NCI-H1092 treated with DMSO at 0.1 percent for 48 hours (cell line): ENCODE measurements around the gene RBM33.

Experiments used
- DNase-seq: peaks from one replicate; lab custom pipeline; 2025; lab: John Stamatoyannopoulos, UW

Gene RBM33

DNA sequence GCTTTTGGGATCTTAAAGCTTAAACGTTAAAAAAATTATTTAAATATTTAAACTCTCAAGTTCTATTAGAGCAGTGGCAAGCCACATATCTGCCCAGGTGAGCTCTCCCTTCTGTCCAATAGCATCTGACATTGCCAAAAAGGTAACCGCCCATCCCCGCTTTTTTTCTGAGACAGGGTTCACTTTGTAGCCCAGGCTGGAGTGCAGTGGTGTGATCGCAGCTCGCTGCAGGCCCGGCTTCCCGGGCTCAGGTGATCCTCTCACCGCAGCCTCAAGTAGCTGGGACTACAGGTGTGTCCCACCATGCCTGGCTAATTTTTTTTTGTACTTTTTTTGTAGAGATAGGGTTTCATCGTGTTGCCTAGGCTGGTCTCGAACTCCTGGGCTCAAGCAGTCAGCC lies 83.2 kb downstream of the RBM33 start:
- no peak for DNase-seq

DNA sequence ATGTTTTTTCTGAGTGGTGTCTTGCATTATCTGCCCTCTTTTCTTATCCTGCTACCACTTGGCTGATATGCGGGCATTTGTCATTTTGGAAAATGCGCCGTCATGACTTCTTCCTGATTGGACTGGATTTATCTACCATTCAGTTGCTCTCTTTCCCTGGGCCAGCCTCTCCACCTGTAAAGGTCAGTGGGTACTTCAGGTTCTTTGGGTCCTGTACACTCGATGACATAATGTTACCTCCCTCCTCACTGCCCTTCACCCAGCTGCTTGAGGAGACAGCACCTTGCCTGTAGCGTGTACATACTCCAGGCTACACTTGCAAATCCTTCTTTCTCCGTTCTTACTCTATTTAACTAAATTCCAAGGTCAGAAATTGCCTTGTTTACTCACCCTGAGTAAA lies 83.7 kb downstream of the RBM33 start:
- DNase-seq: no peak

DNA sequence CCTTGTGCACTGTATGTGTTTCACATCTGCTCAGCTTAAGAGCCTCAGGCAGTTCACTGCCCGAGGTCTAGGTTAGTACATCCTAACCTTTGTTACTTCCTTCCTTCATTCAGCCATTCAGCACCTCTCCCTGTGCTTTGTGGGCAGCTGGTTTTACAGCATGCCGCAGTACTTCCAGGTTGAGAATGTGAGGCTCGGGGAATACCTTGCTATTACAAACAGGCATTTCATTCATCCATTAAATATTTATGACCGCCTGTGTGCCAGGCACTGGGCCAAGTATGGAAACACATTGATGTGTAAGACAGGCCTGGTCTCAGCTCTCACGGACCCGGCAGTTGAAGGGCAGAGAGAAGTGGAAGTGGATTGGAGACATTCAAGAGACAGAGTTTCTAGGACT lies 85.4 kb downstream of the RBM33 start:
- DNase-seq: peak; percentile 54

DNA sequence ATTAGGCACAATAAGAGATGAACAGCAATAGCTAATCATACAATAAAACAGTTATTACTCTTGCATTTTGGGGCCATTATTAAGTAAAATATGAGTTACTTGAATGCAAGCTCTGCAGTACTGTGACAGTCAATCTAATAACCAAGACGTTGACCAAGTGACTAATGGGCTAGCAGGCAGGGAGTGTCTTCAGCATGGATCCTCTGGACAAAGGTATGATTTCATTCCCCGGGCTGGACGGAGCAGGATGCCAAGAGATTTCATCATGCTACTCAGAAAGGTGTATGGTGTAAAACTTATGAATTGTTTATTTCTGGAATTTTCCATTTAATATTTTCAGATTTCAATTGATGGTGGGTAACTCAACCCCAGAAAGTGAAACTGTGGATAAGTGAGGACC lies 86.9 kb downstream of the RBM33 start:
- DNase-seq: no peak

DNA sequence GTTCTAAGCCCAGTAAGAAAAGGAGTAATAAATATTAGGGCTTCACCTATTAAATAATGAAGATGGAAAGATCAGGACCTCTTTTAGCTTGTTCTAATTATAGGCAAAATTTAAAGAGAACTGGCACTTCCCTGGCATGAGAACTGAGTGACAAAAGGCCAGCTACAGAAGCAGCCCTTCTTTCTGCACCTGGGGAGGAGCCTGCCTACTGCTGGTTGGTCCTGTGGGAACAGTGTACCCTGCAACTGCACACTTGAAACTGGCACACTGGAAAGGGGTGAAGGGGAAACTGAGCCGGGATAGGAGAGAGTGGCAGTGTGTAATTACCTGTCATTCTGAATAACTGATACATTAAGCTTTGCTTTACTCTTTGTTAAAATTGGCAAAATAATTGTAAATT lies 87.4 kb downstream of the RBM33 start:
- DNase-seq: no peak

DNA sequence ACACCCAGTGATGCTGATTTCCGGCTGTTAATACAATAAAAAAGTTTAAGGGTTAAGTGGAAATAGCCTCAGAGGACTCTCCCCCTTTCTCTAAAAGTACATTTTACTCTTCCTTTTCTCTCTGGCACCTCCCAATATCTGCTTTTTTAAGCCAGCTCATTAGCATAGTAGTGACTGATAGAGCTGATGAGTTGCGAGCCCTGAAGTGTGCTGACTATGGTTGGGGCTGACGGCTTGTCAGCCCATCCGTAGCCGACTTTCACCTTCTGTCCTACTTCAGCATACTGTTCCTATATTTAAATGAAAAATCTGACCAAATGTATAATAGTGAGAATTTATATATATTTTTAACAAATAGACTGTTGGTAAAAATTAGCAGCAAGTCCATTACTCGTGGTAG lies 87.8 kb downstream of the RBM33 start:
- no peak for DNase-seq

DNA sequence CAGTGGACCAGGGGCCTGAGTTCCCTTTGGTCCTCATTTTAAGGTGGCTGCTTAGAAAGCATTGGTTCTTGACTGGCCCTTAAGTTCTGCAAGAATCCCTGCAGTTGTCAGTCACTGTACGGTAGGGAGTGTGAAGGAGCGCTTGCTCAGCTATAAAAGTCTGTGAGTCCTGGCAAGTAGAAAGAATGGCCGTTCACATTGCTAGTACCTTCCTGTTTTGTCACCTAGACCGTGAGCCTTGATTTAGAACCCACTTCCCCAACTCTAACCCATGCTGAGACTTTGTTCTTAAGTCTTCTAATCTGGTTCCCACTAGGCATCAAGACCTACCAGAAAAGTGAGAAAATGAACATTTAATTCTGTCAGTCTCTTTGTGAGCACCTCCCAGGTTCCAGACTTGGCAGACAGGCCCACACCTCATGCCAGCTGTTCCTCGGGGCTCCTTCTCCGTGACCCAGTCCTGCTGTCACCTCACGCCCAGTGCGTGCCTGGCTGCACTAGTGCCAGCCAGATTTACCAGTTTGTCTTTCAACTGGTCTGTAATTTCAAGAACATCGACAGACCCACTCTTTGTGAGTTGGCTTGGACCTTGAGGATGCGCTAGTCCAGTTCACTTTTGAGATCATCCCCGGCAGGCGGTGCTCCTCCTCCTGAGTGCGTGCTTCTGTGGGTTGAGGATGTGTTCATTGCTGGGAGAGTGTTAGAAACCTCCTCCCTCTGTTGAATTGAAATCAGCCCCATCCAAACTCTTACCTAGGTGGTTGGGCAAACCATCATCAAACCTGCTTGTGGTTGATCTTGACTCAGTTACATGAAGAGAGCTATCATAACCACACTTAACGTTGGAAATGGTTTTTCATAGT lies 89.4 kb downstream of the RBM33 start:
- no peak for DNase-seq

DNA sequence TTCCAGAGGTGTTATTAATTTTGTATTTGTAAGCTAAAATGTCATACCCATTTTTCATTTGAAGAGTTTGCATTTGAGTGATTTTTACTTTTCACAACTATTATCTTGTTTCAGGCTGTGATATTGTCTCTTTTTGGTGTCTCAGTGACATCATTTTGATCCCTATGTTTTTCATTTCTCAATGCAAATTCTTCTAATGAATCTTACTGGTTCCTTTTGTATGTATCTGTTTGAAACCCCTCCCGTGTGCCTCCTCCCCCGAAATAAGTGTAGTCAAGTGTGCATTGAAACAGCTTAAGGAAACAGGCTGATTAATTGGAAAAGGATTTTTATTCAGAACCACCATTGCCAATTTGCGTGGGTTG lies 90.0 kb downstream of the RBM33 start:
- no peak for DNase-seq

DNA sequence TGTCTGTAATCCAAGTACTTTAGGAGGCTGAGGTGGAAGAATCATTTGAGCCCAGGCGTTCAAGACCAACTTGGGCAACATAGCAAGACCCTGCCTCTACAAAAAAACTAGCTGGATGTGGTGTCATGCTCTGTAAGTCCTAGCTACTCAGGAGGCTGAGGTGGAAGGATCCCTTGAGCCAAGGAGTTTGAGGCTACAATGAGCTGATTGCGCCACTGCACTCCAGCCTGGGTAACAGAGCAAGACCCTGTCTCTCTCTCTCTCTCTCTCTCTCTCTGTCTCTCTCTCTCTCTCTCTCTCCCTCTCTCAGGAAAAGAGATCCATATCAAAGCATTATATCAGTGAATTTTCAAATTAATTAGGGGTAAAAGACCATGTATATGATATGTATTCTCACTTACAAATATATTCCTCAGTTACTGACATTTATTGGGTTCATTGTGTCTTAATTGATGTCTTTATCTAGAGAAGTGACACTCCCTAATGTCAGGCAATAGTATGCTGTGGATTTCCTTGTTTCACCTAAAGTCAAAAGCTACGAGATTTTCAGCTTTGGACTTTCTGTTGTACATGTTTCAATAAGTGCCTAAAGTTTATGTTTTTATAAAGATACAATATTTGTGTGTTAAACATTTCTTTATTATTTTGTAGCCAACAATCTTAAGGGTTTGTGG lies 91.1 kb downstream of the RBM33 start:
- no peak for DNase-seq

DNA sequence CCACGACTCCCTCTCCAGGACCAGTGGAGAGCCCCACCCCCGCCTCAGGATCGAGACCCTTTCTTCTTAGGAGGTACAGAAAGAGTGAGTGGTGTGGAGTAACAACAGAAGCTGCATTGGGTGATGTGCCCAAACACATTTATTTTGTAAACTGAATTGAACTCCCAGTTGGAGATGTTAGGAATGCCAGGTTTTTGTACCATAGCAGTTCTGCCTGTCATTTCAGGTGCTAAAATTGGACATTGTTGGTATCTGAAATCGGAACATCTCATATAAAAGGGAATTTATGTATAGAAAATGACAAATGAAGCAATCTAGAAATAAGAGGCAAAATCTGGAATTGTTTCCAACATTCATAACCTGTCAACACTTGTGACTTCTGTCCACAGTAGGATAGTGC lies 93.1 kb downstream of the RBM33 start:
- no peak for DNase-seq

DNA sequence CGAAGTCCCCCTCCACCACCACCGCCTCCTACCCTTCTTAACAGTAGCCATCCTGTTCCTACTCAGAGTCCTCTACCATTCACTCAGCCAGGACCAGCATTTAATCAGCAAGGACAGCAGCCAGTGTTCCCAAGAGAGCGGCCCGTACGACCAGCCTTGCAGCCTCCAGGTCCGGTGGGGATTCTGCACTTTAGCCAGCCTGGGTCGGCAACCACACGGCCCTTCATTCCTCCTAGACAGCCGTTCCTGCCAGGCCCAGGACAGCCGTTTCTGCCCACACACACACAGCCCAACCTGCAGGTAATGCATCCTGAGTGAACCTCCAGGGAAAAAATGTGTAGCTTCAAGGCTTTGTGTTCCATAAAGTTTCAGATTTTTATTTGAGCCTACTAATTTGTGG lies 93.6 kb downstream of the RBM33 start:
- no peak for DNase-seq

DNA sequence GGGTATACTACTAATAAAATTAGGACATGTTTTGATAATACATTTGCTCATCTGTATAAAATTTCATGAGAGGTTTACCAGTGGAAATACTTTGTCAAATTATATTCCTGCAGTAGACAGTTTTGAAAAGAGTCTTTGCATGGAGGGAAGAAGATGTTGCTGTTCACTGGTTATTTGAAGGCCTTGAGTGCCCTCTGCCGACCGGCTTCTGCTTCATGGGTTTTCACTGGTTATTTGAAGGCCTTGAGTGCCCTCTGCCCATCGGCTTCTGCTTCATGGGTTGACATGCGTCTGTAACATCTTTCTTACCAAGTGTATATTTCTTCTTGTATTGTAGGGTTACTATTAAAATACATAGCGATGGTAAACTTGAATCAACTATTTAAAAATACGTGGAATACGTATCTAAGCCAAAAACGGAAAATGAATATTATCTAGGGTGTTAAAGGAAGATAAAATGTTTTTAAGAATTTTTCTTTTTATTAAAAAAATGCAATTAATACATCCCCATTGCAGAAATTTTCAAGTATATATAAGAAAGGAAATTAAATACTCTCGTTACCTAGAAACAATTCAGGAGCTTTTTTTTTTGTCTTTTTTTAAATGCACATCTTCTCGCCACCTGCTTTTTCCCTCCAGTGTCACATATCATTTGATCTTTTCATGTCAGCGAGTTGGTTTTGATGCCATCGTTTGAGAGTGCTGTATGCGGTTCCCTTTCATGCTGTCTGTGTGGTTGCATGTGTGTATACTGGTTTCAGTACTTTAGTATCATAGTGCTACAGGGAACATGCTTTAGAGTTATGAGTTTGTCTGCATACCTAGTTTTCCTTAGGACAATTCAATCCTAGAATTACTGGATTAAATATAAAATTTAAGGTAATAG lies 94.4 kb downstream of the RBM33 start:
- DNase-seq: peak; percentile 82

DNA sequence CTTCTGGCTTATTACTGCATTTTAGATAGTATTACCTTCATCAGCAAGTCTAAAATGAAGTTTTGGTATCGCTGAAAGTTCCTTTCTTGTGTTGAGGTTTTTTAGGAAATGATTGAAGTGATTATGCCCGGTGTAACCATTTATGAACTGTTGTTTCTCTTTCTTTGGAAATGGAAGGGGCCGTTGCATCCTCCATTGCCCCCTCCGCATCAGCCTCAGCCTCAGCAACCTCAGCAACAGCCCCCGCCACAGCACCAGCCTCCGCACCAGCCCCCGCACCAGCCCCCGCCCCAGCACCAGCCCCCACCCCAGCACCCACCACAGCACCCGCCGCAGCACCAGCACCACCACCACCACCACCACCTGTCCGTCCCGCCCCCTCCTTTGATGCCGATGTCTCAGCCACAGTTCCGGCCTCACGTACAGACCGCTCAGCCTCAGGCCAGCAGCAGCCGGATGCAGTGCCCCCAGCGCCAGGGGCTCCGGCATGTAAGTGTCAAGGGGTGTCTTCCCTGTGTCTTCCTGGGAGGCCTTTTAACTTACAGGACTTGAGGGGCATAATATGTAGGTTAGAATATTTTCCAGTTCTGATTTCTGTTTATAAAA lies 95.2 kb downstream of the RBM33 start:
- no peak for DNase-seq

DNA sequence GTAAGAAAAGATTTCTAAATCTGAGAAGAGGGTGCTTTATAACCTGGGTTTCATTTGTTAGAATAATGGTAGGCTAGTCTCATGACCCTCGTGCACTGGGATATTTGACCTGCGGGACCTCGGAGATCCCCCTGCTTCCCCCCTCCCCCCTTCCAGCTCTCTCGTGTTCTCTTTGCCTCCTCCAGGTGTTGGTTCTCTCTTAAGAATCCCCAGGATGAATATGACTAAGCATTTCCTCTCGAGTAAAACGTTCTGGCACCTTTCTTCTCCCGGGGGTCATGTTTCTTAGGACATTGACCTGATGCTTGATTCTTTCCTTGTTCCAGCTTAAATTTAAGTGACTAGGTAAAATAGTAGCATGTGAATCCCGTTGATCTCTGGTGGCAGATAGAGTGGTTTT lies 96.6 kb downstream of the RBM33 start:
- DNase-seq: no peak

DNA sequence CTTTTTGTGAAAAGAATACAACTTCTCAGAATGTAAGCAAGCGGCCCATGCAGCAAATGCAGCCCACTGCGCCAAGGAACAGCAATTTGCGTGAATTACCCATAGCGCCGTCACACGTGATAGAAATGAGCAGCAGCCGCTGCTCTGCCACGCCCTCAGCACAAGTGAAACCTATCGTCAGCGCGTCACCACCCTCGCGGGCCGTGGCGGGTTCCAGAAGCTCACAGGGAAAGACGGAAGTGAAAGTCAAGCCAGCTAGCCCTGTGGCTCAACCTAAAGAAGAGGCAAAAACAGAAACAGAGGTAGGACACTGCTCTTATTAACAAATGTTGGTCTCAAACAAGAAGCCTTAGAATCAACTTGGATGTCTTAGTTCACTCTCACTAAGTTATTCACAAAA lies 97.3 kb downstream of the RBM33 start:
- DNase-seq: no peak

DNA sequence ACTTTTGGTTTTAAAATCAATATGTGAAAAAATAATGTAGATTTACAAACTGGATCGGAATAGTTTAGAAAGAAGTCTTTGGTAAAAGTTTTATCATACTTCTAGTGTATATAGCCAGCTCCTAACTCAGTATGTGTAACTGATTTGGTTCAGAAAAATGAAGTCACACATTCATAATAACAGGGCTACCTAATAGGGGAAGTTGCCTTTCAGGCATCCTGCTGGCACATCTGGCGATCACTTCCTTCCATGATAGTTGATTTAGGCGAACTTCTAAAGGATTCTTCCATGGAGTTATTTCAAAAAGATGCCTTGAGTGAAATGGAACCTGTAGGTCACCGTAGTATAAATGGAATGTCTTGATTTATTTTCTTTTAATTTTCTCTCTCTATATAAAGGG lies 98.7 kb downstream of the RBM33 start:
- DNase-seq: no peak

DNA sequence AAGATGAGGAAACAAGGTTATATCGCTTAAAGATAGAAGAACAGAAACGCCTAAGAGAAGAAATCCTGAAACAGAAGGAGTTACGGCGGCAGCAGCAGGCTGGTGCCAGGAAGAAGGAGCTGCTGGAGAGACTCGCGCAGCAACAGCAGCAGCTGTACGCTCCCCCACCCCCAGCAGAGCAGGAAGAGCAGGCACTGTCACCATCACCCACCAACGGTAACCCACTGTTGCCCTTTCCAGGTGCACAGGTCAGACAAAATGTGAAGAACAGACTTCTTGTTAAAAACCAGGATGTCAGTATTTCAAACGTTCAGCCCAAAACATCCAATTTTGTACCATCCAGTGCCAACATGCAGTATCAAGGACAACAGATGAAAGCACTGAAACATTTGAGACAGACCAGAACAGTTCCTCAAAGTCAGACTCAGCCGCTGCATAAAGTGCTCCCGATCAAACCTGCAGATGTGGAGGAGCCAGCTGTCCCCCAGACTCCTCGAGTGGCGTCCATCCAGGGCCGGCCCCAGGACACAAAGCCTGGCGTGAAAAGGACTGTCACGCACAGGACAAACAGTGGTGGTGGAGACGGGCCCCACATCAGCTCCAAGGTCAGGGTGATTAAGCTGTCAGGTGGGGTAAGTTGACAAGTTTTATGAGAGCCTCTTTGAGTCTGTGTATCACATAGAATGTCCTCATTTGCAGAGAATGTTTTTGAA lies 100.7 kb downstream of the RBM33 start:
- DNase-seq: no peak

DNA sequence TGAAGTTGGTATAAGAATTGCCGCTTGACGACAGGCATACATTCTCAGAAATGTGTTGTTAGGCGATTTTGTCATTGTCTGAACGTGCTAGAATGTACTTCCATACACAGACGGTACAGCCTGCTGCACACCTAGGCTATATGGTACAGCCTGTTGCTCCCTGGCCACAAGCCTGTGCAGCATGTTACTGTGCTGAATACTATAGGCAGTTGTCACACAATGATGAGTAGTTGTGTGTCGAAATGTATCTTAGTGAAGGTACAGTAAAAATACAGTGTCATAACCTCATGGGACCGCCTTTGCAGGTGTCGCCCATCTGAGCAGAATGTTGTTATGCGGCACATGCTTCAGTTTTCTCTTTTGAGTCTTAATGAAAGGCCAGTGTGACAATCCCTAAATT lies 101.3 kb downstream of the RBM33 start:
- DNase-seq: no peak

DNA sequence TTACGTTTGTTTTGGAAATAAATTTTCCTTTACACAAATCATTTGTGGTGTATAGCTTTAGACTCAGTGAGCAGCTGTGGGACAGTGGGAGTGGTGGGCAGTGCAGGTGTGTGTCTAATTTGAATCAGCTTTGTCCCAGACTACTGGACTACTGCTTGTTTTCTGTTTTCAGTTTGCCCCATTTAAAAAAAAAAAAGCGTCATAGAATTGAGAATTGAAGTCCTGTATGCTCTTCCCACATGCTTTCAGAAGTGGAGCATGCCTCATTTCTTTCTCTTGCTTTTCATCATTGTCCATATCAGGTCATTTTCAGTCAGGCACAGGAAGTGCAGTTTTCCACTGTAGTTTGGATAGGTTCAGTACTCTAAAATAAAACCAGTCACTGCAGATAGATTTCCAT lies 101.7 kb downstream of the RBM33 start:
- DNase-seq: no peak

DNA sequence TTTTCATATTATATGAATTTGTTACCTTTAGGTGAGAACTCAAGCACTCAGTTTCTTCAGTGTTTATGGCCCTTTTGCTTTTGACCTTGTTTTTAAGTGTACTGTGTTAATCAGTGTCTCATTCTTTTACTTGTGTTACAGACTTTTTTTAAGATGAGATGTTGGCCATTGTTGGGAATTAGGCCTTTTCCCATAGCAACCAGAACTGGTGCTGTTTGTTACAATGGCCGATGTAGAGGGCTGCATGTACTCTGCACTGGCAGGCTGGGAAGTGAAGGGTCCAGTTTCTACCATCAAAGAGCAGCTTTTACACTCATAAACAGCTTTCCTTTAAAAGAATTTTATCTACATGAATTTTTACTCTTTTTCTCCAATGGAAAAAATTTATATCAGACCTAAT lies 102.7 kb downstream of the RBM33 start:
- DNase-seq: no peak

DNA sequence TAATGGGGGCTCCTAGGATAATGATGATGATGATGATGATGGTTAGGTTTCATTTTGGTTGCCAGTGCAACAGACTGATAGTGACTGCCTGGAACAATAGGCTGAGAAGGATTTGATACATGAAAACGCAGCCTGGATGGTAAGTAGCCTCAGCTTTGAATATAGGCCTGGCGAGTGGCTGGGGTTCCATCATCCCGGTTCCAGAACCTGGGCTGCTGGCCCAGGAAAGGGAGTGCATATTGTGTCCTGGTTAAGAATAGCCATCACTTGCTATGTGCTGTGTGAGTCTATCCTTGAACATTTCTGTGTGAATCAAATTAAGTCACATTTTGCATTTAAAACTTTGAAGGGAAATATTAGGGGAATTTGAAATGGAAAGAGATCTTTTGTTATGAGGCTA lies 105.1 kb downstream of the RBM33 start:
- DNase-seq: no peak
